ENCODE results near the gene ZBTB43. TPM values are rescaled to one million over a fixed set of nuclear protein-coding genes. Genes with fewer than 3 reads are reported as not detected.

The ZBTB43 gene
- total RNA-seq, 1 donor from 2014 or later: 30.2 TPM

DNA sequence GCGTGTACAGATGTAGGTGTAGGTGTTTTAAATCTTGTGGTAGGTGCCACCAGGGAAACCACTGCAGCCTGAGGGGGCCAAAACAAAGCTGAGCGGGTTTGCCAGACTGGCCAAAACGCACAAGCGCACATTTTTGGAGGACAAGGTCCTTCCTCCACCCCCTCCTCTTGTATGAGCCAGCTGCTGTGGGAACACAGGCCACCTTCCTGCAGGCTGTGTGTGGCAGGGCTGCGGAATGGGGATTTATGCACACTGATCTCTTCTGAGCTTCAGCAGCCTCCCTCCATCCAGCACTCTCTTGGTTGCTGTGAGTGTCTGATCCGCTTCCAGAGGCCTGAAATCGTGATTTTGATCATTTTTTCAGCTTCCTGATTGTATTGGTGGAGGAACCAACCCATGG, 22.4 kb downstream of the ZBTB43 start:
- peaks cover 39% of the 10 kb centered on the region for H3K36me3 ChIP-seq
- intact Hi-C loops (cut with DNase I): no loop called here
- ATAC-seq: no peak

GRCh38 chr9:126829035-126829434, 24.2 kb downstream of the ZBTB43 start:
- Histone ChIP-seq H3K9me3 (no peaks in the 10 kb centered on the region), H3K4me3 (no peak overlapping the region), H3K4me1 (no peaks in the 10 kb centered on the region), H3K27ac (no peak overlapping the region), H3K36me3 (peaks cover 48% of the 10 kb centered on the region), H3K27me3 (ENCODE audit: low read depth) (no peaks in the 10 kb centered on the region)
- no peak for ATAC-seq
- no peak for DNase-seq
- no peak for TF ChIP-seq CTCF (IDR thresholded peaks at IDR 0.05)
- intact Hi-C loops (cut with DNase I): no loop called here

More for the DNA sequence above, 22.4 kb downstream of the ZBTB43 start:
- H3K27me3 ChIP-seq (ENCODE audit: low read depth): no peaks in the 10 kb centered on the region
- no peak for TF ChIP-seq CTCF (IDR thresholded peaks at IDR 0.05)
- H3K4me1 ChIP-seq: no peaks in the 10 kb centered on the region
- no peaks in the 10 kb centered on the region for H3K9me3 ChIP-seq
- no peak overlapping the region for H3K27ac ChIP-seq
- no peak overlapping the region for H3K4me3 ChIP-seq
- no peak for DNase-seq

DNA sequence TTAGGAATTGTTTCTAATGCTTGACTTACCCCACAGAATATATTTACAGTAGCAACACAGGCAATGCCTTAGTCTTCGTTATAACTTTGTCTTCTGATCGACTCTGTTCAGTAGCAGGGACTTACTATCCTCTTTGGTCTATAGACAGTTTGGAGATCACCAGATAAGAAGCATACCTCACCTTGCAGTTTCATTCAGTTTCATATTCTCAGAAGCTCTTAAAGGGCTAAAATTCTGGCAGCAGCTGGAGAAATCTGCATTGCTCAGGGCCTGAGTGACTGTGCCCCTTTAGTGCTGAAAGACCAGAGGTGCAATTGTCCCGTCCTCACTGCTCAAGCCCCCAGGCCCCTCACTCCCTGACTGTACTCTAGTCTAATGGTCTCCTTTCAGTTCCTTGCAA, 26.0 kb downstream of the ZBTB43 start:
- H3K27ac ChIP-seq: no peak overlapping the region
- peaks cover 6% of the 10 kb centered on the region for H3K4me1 ChIP-seq
- no peaks in the 10 kb centered on the region for H3K27me3 ChIP-seq (ENCODE audit: low read depth)
- DNase-seq: no peak
- TF ChIP-seq CTCF (IDR thresholded peaks at IDR 0.05): no peak
- no peaks in the 10 kb centered on the region for H3K9me3 ChIP-seq
- H3K36me3 ChIP-seq: peaks cover 54% of the 10 kb centered on the region
- H3K4me3 ChIP-seq: no peak overlapping the region
- ATAC-seq: no peak
- intact Hi-C loops (cut with DNase I): no loop called here

DNA sequence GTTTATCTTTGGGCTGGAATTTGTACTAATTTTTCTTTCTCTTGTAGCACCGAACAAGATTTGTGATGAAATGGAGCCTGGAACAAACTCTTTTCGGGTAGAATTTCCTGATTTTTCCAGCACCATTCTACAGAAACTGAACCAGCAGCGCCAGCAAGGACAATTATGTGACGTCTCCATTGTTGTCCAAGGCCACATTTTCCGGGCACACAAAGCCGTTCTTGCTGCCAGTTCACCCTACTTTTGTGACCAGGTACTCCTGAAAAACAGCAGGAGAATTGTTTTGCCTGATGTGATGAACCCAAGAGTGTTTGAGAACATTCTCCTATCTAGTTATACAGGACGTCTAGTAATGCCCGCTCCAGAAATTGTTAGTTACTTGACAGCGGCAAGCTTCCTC, 27.6 kb downstream of the ZBTB43 start:
- Histone ChIP-seq H3K27ac (no peak overlapping the region), H3K36me3 (peaks cover 49% of the 10 kb centered on the region), H3K9me3 (no peaks in the 10 kb centered on the region), H3K27me3 (ENCODE audit: low read depth) (no peaks in the 10 kb centered on the region), H3K4me3 (no peak overlapping the region), H3K4me1 (peaks cover 6% of the 10 kb centered on the region)
- no peak for TF ChIP-seq CTCF (IDR thresholded peaks at IDR 0.05)
- intact Hi-C loops (cut with DNase I): no loop called here
- DNase-seq (no peak), ATAC-seq (no peak)

DNA sequence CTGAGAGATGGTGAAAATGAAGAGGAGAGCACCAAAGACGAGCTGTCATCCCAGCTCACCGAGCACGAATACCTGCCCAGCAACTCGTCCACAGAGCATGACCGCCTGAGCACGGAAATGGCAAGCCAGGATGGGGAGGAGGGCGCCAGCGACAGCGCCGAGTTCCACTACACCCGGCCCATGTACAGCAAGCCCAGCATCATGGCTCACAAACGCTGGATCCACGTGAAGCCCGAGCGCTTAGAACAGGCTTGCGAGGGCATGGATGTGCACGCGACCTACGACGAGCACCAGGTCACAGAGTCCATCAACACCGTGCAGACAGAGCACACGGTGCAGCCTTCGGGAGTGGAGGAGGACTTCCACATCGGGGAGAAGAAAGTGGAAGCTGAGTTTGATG, 28.2 kb downstream of the ZBTB43 start:
- H3K27me3 ChIP-seq (ENCODE audit: low read depth): no peaks in the 10 kb centered on the region
- no peak for TF ChIP-seq CTCF (IDR thresholded peaks at IDR 0.05)
- DNase-seq: no peak
- no peak overlapping the region for H3K4me3 ChIP-seq
- no peaks in the 10 kb centered on the region for H3K9me3 ChIP-seq
- no peak for ATAC-seq
- peaks cover 6% of the 10 kb centered on the region for H3K4me1 ChIP-seq
- H3K27ac ChIP-seq: no peak overlapping the region
- intact Hi-C loops (cut with DNase I): no loop called here
- peaks cover 49% of the 10 kb centered on the region for H3K36me3 ChIP-seq

Measured in lower lobe of right lung (tissue), 2 donors.